ENCODE data around the gene PRTFDC1.

DNA sequence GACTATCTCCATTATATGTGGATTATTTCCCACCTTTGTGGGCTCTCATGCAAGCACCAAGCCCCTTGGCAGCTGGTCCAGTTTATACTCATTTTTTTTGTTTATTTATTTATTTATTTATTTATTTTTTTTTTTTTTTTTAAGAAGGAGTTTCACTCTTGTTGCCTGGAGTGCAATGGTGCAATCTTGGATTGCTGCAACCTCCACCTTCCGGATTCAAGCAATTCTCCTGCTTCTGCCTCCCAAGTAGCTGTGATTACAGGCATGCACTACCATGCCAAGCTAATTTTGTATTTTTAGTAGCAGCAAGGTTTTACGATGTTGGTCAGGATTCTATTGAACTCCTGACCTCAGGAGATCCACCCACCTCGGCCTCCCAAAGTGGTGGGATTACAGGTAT is 2.8 kb downstream of the PRTFDC1 start:
- TF ChIP-seq EZH2 (IDR thresholded peaks at IDR 0.05; ENCODE audit: low read length) = no peak
- TF ChIP-seq, protein P1, sequence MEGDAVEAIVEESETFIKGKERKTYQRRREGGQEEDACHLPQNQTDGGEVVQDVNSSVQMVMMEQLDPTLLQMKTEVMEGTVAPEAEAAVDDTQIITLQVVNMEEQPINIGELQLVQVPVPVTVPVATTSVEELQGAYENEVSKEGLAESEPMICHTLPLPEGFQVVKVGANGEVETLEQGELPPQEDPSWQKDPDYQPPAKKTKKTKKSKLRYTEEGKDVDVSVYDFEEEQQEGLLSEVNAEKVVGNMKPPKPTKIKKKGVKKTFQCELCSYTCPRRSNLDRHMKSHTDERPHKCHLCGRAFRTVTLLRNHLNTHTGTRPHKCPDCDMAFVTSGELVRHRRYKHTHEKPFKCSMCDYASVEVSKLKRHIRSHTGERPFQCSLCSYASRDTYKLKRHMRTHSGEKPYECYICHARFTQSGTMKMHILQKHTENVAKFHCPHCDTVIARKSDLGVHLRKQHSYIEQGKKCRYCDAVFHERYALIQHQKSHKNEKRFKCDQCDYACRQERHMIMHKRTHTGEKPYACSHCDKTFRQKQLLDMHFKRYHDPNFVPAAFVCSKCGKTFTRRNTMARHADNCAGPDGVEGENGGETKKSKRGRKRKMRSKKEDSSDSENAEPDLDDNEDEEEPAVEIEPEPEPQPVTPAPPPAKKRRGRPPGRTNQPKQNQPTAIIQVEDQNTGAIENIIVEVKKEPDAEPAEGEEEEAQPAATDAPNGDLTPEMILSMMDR (optimal IDR thresholded peaks at IDR 0.05 in 1 of 3, IDR thresholded peaks at IDR 0.05 in 1 of 3, conservative IDR thresholded peaks at IDR 0.05 in 1 of 3; ENCODE audit: extremely low read depth in 1 of 3, insufficient read depth in 2 of 3, low read length in 3 of 3) = no peak
